GM12892 (cell line): ENCODE results near the gene DTHD1.

ENCODE experiments used
- DNase-seq: peaks from one replicate; pipeline ENCODE4 v3.0.0; 2011; ENCODE audit not compliant: insufficient read length
- FAIRE-seq: peaks from 2 replicates; lab custom pipeline; 2011; peaks lifted over from hg19 to GRCh38; lab: Jason Lieb, UNC
- POLR2A ChIP-seq: IDR thresholded peaks from 2 replicates; pipeline ENCODE4 v1.6.1; 2011; ENCODE audit warnings: low read depth, low read length, control low read depth
- POLR2AphosphoS5 ChIP-seq: IDR thresholded peaks from 2 replicates; pipeline ENCODE4 v1.6.1; 2011; ENCODE audit warnings: low read depth, low read length, control low read depth
- TAF1 ChIP-seq: IDR thresholded peaks from 2 replicates; pipeline ENCODE4 v1.6.1; 2011; ENCODE audit warnings: low read depth, mild to moderate bottlenecking, control low read depth, low read length, borderline replicate concordance

DTHD1 gene

GRCh38 chr4:36278789-36279188, 2.6 kb upstream of the DTHD1 start:
- no peak for DNase-seq
- TF ChIP-seq POLR2A, result no peak
- no peak for TF ChIP-seq TAF1
- TF ChIP-seq POLR2AphosphoS5, result no peak
- FAIRE-seq, result peak; percentile 56

- FAIRE-seq (peak; percentile 86), DNase-seq (no peak)
- TF ChIP-seq POLR2A, result no peak
These were observed 861 bp upstream of the DTHD1 start for GRCh38 chr4:36280555-36280954.

DNA sequence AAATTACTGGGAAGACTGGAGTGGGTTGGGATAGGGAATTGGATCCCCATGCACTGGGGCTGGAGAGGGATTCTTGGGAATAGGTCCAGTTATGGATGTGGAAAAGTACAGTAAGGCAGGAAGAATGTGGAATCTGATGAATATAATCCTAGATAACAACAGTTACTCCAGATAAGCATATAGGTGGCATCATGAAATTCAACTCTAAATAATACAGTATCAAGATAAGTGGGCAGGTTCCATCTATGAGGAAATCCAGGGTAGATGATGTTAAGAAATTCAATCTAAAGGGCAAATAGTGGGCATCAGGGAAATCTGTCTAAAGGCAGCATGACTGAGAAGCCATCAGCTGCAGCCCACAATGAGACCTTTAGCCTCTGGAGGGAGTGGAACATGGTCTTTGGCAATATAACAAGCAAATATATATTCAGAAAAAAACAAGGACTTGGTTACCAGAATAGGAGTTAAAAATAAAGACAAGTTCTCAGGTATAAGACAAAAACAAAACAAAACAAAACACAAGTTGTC, 1.2 kb downstream of the DTHD1 start:
- DNase-seq (no peak), FAIRE-seq (no peak)
- TF ChIP-seq POLR2AphosphoS5 (no peak), TAF1 (no peak), POLR2A (no peak)

DNA sequence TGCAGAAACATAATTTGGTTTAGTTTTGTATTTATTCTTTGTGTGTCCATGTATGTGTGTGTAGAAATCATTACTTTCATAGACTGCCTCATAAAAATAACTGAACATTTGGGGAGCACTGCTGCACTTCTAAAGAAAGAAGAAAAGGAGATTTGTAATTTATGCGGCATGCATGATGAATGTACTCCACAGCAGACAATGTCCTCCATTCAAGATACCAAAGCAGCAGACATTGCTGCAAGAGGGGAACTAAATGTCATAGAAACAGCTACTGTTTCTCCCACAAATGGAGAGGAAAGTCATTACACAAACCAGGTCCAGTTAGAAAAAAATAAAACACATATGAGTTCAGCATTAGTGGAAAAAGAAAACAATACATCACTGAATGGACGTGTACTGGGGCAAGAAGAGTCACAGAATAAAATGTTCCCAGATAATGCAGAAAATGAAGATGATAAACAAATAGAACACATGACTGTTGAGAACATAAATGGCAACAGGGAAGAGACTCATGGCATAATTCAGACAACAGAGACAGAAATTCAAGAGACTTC, 2.6 kb downstream of the DTHD1 start:
- no peak for DNase-seq
- no peak for TF ChIP-seq POLR2A
- TF ChIP-seq TAF1, result no peak
- TF ChIP-seq POLR2AphosphoS5, result no peak
- FAIRE-seq, result no peak

GRCh38 chr4:36285784-36286480, 4.5 kb downstream of the DTHD1 start:
- peak; percentile 98 for FAIRE-seq
- TF ChIP-seq POLR2AphosphoS5 (peak; percentile 28; the same call in 1 of the 2 replicates), TAF1 (no peak)
- DNase-seq, result peak; percentile 27

GRCh38 chr4:36286481-36286871, 5.1 kb downstream of the DTHD1 start:
- DNase-seq (no peak), FAIRE-seq (no peak)
- TF ChIP-seq POLR2A, result no peak
- no peak for TF ChIP-seq POLR2AphosphoS5
- no peak for TF ChIP-seq TAF1

- FAIRE-seq (peak; percentile 27), DNase-seq (no peak)
- TF ChIP-seq TAF1 (no peak), POLR2A (no peak), POLR2AphosphoS5 (no peak)
These were observed 7.5 kb downstream of the DTHD1 start for GRCh38 chr4:36288731-36289426.

DNA sequence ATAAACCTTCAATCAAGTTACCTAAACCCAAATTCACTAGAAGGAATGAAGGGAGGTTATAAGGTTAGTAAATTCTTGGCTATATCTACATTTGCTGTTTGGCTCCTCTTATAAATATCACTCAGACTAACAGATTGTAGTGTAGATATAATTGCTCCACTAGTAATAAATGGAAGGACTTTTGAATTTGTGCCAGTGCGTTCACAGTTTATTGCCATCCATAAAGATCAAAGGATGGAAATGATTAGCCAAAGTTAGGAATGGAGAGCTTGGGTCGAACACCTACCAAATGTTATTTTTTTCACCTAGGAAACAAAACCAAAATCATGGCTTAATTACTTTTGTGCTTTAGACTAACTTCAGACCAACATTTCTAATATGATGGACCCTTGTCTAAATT, 9.2 kb downstream of the DTHD1 start:
- TF ChIP-seq POLR2AphosphoS5 (no peak), POLR2A (no peak), TAF1 (no peak)
- FAIRE-seq, result peak; percentile 74
- DNase-seq, result no peak

DNA sequence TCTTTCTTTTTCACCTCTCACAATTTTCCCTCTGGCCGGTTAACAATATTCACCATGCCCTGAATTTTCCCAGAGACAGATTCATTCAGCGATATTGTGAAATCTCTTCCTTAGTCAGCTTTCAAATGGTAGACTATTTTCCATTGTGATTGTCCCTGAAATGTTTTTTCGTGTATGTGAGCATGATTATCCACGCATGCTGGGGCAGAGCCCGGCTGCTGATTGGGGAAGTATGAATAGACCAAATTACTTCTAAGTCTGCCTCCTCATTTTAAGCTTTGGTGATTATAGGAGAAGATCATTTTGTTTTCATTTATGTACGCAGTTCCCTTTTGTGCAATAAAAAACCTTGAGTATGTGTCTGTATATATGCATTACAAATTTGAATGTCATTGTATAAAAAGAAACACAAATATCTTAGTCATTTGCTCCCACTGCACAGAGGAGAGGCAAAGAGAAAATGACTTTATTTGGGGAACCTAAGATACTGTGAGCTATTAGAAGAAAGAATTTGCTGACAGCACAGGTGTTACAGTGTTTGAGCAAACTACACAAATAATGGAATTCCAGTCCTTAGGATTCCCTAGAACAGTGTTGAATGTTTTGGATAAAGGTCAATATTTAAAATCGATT, 11.3 kb downstream of the DTHD1 start:
- no peak for FAIRE-seq
- DNase-seq, result no peak
- no peak for TF ChIP-seq TAF1
- TF ChIP-seq POLR2A, result no peak
- TF ChIP-seq POLR2AphosphoS5, result no peak

DNA sequence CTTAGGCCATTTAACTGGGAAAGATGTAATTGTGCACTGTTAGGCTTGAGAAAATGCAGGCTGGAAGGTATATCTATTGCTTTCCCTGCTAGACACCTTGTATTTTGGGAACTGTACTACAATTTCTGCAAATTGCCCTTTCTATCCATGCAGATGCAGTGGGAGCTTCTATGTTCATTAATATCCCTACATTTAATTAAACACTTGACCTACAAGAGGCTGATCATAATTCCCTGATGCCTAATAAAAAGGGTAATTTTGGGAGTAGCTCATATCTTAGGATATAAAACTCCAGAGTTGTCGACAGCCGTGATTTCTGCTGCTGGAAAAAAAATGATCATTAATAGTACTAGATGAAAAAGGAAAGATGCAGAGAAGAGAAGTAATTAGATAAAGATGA, 19.7 kb downstream of the DTHD1 start:
- no peak for DNase-seq
- TF ChIP-seq TAF1 (no peak), POLR2AphosphoS5 (no peak), POLR2A (no peak)
- no peak for FAIRE-seq

GRCh38 chr4:36303426-36304137, 22.2 kb downstream of the DTHD1 start:
- no peak for TF ChIP-seq TAF1
- no peak for TF ChIP-seq POLR2A
- no peak for TF ChIP-seq POLR2AphosphoS5
- peak; percentile 33 for FAIRE-seq
- DNase-seq, result no peak
